ENCODE results near the gene DNAJC4. TPM values are rescaled to one million over a fixed set of nuclear protein-coding genes. Genes with fewer than 3 reads are reported as not detected.

Gene DNAJC4
- total and polyA plus RNA-seq, 2 of the 8 experiments (the other 6 are each of a cell fraction or from before 2014, with no cell fraction given), result 14.6 to 31.0 TPM

GRCh38 chr11:64244966-64245365 is 14.6 kb downstream of the DNAJC4 start:
- no peak overlapping the region for H4K91ac ChIP-seq (replicated peaks; ENCODE audit: insufficient read length, low read length)
- H3K18ac ChIP-seq (ENCODE audit: extremely low read depth, low read length), result no peak overlapping the region
- H3K56ac ChIP-seq (replicated peaks; ENCODE audit: insufficient read length, low read depth, low read length), result no peak overlapping the region
- peaks cover 6% of the 10 kb centered on the region for H3K79me1 ChIP-seq (ENCODE audit: low read depth, low read length)
- no peak overlapping the region for H3K14ac ChIP-seq (ENCODE audit: insufficient read length)
- no peak for DNase-seq (ENCODE audit: low read depth in 1 of 2, low spot score in 2 of 2)
- H2BK20ac ChIP-seq (ENCODE audit: low read length), result no peak overlapping the region
- no peak overlapping the region for H4K5ac ChIP-seq (ENCODE audit: insufficient read length, low read depth, low read length)
- peak overlapping the region; percentile 56 to 99 (median 90); a peak in 4 of 8 replicates for H3K4me3 ChIP-seq (ENCODE audit: extremely low read depth in 1 of 4, insufficient read depth in 2 of 4, low read depth in 3 of 4, low read length in 4 of 4)
- ChIA-PET POLR2A (ENCODE audit: partially characterized antibody) (interaction anchor here (0.7 to 13.1 kb wide), 17 partner anchors 10 to 59 kb away, joined by 3 to 352 read pairs (median 9); partner anchors contain the start of genes BAD, DNAJC4, FERMT3 and GPR137), CTCF (ENCODE audit: partially characterized antibody) (interaction anchor here (1.0 to 10.0 kb wide), 8 partner anchors 19 to 112 kb away, joined by 3 to 102 read pairs (median 16); partner anchors contain the start of genes CATSPERZ, ESRRA, FERMT3 and NUDT22)
- no peak overlapping the region for H3K27ac ChIP-seq (ENCODE audit: low read depth, low read length)
- H3K4me2 ChIP-seq (ENCODE audit: insufficient read depth in 1 of 2, low read depth in 2 of 2, low read length in 2 of 2), result peak overlapping the region; percentile 71 to 73
- WGBS, 2 experiments (ENCODE audit: extremely low coverage in 1 of 2, insufficient coverage in 1 of 2, insufficient read length in 1 of 2, insufficient replicate concordance in 2 of 2, low coverage in 1 of 2, low lambda C conversion rate in 2 of 2, missing lambda C conversion rate in 1 of 2), result 65% methylated on average over 6 of the region's 6 CpGs; no CpG with 5 or more reads in 1 of the 2 experiments
- no peak overlapping the region for H2BK12ac ChIP-seq (ENCODE audit: low read depth, low read length)
- H2BK15ac ChIP-seq (ENCODE audit: low read length), result no peak overlapping the region
- no peak overlapping the region for H3K4ac ChIP-seq (replicated peaks; ENCODE audit: insufficient read length, low read depth, low read length)
- peaks cover 0 to 17% (median 4%) of the 10 kb centered on the region in 4 experiments; a peak in 4 of 8 replicates for H3K36me3 ChIP-seq (ENCODE audit: control insufficient read depth in 2 of 4, insufficient read depth in 4 of 4, low read length in 3 of 4)
- H3K9me3 ChIP-seq (ENCODE audit: insufficient read depth in 2 of 2, low read depth in 1 of 2, low read length in 1 of 2), result no peaks in the 10 kb centered on the region
- peaks cover 0 to 13% of the 10 kb centered on the region in 2 experiments for H4K20me1 ChIP-seq (replicated peaks in 1 of 2; ENCODE audit: control insufficient read depth in 1 of 2, insufficient read depth in 2 of 2, low read length in 2 of 2)
- 0 out of 2 replicates have a peak overlapping the region, but pooled peaks have one; percentile 90 for H2BK5ac ChIP-seq (ENCODE audit: low read depth, low read length)
- H2AFZ ChIP-seq (ENCODE audit: low read length), result no peak overlapping the region
- H4K8ac ChIP-seq (ENCODE audit: extremely low read depth, insufficient read depth, low read length), result no peak overlapping the region
- no peak overlapping the region for H3K23ac ChIP-seq (ENCODE audit: insufficient read length)
- peaks cover 0 to 40% (median 33%) of the 10 kb centered on the region in 4 experiments; a peak in 6 of 7 replicates for H3K4me1 ChIP-seq (replicated peaks in 1 of 4; ENCODE audit: control insufficient read depth in 3 of 4, insufficient read depth in 4 of 4, low read length in 3 of 4)
- H3K79me2 ChIP-seq (ENCODE audit: control insufficient read depth in 1 of 2, insufficient read depth in 2 of 2, low read length in 2 of 2), result peaks cover 6 to 21% of the 10 kb centered on the region in 2 experiments; a peak in 3 of 4 replicates
- H2BK120ac ChIP-seq (replicated peaks; ENCODE audit: low read depth, low read length), result no peak overlapping the region
- H3K27me3 ChIP-seq (replicated peaks in 1 of 4; ENCODE audit: control insufficient read depth in 3 of 4, extremely low read depth in 1 of 4, insufficient read depth in 3 of 4, low read length in 3 of 4), result no peaks in the 10 kb centered on the region
- no peak overlapping the region for H3K9ac ChIP-seq (replicated peaks in 1 of 4; ENCODE audit: extremely low read depth in 1 of 4, low read depth in 3 of 4, low read length in 3 of 4)
- no peak overlapping the region for H2AK5ac ChIP-seq (ENCODE audit: low read depth, low read length)
- H3K23me2 ChIP-seq (ENCODE audit: low read depth, low read length), result peaks cover 20% of the 10 kb centered on the region
- FAIRE-seq, result no peak
- TF ChIP-seq SRF (IDR thresholded peaks at IDR 0.05; ENCODE audit: low read depth, low read length), result no peak
- TF ChIP-seq CHD2 (IDR thresholded peaks at IDR 0.05; ENCODE audit: low read length), result no peak
- no peak for TF ChIP-seq CBX5 (IDR thresholded peaks at IDR 0.05; ENCODE audit: low read depth, low read length)
- no peak for TF ChIP-seq TCF12 (IDR thresholded peaks at IDR 0.05; ENCODE audit: low read depth, low read length)
- no peak for TF ChIP-seq RFX5 (IDR thresholded peaks at IDR 0.05; ENCODE audit: borderline replicate concordance, low read depth, low read length)

Data from H1 (cell line).